ENCODE results near the gene SH3TC1.

The SH3TC1 gene

DNA sequence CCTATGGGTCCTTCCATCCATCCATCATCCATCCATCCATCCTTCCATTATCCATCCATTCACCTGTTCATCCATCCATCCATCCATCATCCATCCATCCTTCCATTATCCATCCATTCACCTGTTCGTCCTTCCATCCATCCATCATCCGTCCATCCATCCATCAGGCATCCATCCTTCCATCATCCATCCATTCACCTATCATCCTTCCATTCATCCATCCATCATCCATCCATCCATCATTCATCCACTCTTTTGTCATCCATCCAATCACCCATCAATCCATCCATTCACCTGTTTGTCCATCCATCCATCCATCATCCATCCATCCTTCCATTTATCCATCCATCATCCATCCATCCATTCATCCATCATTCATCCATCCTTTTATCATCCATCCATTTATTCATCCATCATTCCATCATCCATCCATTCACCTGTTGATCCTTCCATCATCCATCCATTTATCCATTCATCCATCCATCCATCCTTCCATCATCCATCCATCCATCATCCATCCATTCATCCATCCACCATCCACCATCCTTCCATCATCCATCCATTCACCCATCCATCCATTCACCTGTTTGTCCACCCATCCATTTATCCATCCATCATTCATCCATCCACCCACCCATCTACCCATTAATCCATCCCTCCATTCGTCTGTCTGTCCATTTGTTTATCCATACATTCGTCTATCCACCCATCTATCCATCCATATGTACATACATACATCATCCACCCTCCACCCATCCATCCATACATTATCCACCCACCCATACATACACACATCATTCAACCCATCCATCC is 34.8 kb downstream of the SH3TC1 start:
- no peaks in the 10 kb centered on the region for H3K9me2 ChIP-seq (replicated peaks; ENCODE audit: low read depth, low read length)
- H3K4me3 ChIP-seq (ENCODE audit: low read length, poor library complexity, severe bottlenecking): no peak overlapping the region
- H3K27me3 ChIP-seq (ENCODE audit: insufficient read depth, low read length, poor library complexity, severe bottlenecking): no peaks in the 10 kb centered on the region
- peaks cover 29% of the 10 kb centered on the region; the same call in 1 of the 2 replicates for H3K36me3 ChIP-seq (ENCODE audit: insufficient read depth, low read length)
- no peaks in the 10 kb centered on the region for H3K4me1 ChIP-seq (ENCODE audit: insufficient read depth, low read length, poor library complexity, severe bottlenecking)
- H3K9me3 ChIP-seq (ENCODE audit: insufficient read depth, low read depth, low read length): no peaks in the 10 kb centered on the region
- no peak overlapping the region for H3K9ac ChIP-seq (ENCODE audit: low read depth, low read length, poor library complexity, severe bottlenecking)
- no peaks in the 10 kb centered on the region for H3F3A ChIP-seq (ENCODE audit: low read depth)
- no peak overlapping the region for H2AFZ ChIP-seq (ENCODE audit: low read length)
- TF ChIP-seq EZH2phosphoT487 (IDR thresholded peaks at IDR 0.05; ENCODE audit: borderline replicate concordance): no peak
- TF ChIP-seq, protein P1, sequence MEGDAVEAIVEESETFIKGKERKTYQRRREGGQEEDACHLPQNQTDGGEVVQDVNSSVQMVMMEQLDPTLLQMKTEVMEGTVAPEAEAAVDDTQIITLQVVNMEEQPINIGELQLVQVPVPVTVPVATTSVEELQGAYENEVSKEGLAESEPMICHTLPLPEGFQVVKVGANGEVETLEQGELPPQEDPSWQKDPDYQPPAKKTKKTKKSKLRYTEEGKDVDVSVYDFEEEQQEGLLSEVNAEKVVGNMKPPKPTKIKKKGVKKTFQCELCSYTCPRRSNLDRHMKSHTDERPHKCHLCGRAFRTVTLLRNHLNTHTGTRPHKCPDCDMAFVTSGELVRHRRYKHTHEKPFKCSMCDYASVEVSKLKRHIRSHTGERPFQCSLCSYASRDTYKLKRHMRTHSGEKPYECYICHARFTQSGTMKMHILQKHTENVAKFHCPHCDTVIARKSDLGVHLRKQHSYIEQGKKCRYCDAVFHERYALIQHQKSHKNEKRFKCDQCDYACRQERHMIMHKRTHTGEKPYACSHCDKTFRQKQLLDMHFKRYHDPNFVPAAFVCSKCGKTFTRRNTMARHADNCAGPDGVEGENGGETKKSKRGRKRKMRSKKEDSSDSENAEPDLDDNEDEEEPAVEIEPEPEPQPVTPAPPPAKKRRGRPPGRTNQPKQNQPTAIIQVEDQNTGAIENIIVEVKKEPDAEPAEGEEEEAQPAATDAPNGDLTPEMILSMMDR (conservative IDR thresholded peaks at IDR 0.05; ENCODE audit: low read length): no peak
- H3K4me2 ChIP-seq (ENCODE audit: low read depth, low read length, poor library complexity, severe bottlenecking): no peak overlapping the region
- H4K20me1 ChIP-seq (ENCODE audit: insufficient read depth, low read length, poor library complexity, severe bottlenecking): no peaks in the 10 kb centered on the region
- no peaks in the 10 kb centered on the region for H3K79me2 ChIP-seq (ENCODE audit: insufficient read depth, low read length)

DNA sequence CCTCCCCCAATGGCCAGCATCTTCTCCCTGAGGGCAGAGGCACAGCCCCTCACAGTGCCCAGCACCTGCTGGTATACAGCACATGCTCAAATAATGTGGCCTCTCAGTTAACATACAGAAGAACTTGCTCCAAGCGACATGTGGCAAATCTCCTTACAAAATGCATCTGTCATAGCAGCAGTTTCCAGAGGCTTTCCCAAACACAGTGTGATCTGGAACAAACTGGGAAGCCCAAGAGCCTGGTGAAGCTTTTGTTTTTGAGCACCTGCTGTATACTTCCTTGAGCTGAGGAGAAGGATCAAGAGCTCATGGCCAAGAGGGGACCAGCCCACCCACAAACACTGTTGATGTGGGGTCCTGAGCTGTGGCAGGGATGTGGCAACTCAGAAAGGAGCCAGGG is 35.6 kb downstream of the SH3TC1 start:
- Histone ChIP-seq H3K9me2 (replicated peaks; ENCODE audit: low read depth, low read length) (no peaks in the 10 kb centered on the region), H4K20me1 (ENCODE audit: insufficient read depth, low read length, poor library complexity, severe bottlenecking) (no peaks in the 10 kb centered on the region), H2AFZ (ENCODE audit: low read length) (no peak overlapping the region), H3K36me3 (ENCODE audit: insufficient read depth, low read length) (peaks cover 36% of the 10 kb centered on the region; the same call in 1 of the 2 replicates), H3K79me2 (ENCODE audit: insufficient read depth, low read length) (no peaks in the 10 kb centered on the region), H3K27me3 (ENCODE audit: insufficient read depth, low read length, poor library complexity, severe bottlenecking) (no peaks in the 10 kb centered on the region), H3K9me3 (ENCODE audit: insufficient read depth, low read depth, low read length) (no peaks in the 10 kb centered on the region), H3K4me3 (ENCODE audit: low read length, poor library complexity, severe bottlenecking) (no peak overlapping the region), H3K9ac (ENCODE audit: low read depth, low read length, poor library complexity, severe bottlenecking) (no peak overlapping the region), H3K4me1 (ENCODE audit: insufficient read depth, low read length, poor library complexity, severe bottlenecking) (no peaks in the 10 kb centered on the region), H3F3A (ENCODE audit: low read depth) (no peaks in the 10 kb centered on the region), H3K4me2 (ENCODE audit: low read depth, low read length, poor library complexity, severe bottlenecking) (no peak overlapping the region)
- TF ChIP-seq EZH2phosphoT487 (IDR thresholded peaks at IDR 0.05; ENCODE audit: borderline replicate concordance): no peak
- TF ChIP-seq, protein P1 (conservative IDR thresholded peaks at IDR 0.05; ENCODE audit: low read length): no peak

DNA sequence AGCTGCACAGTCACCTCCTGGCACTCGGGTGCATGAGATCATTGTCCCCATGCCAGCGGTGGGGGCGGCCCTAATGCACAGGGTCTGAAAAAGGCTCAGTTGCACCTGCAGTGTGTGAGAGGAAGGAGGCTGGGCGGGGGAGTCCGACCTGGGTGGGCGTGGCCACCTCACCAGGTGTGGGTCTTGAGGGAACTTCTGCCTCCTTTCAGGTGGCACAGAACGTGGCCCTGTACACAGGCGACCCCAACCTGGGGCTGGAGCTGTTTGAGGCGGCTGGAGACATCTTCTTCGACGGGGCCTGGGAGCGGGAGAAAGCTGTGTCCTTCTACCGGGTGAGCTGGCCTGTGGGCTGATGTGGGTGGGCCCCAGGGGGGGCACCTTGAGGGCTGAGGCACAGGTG is 36.1 kb downstream of the SH3TC1 start:
- H3K79me2 ChIP-seq (ENCODE audit: insufficient read depth, low read length): no peaks in the 10 kb centered on the region
- H4K20me1 ChIP-seq (ENCODE audit: insufficient read depth, low read length, poor library complexity, severe bottlenecking): no peaks in the 10 kb centered on the region
- no peak overlapping the region for H2AFZ ChIP-seq (ENCODE audit: low read length)
- peaks cover 36% of the 10 kb centered on the region; the same call in 1 of the 2 replicates for H3K36me3 ChIP-seq (ENCODE audit: insufficient read depth, low read length)
- H3K27me3 ChIP-seq (ENCODE audit: insufficient read depth, low read length, poor library complexity, severe bottlenecking): no peaks in the 10 kb centered on the region
- no peaks in the 10 kb centered on the region for H3F3A ChIP-seq (ENCODE audit: low read depth)
- no peak for TF ChIP-seq EZH2phosphoT487 (IDR thresholded peaks at IDR 0.05; ENCODE audit: borderline replicate concordance)
- TF ChIP-seq, protein P1 (conservative IDR thresholded peaks at IDR 0.05; ENCODE audit: low read length): no peak
- no peak overlapping the region for H3K4me3 ChIP-seq (ENCODE audit: low read length, poor library complexity, severe bottlenecking)
- H3K4me1 ChIP-seq (ENCODE audit: insufficient read depth, low read length, poor library complexity, severe bottlenecking): no peaks in the 10 kb centered on the region
- H3K9me3 ChIP-seq (ENCODE audit: insufficient read depth, low read depth, low read length): no peaks in the 10 kb centered on the region
- H3K9ac ChIP-seq (ENCODE audit: low read depth, low read length, poor library complexity, severe bottlenecking): no peak overlapping the region
- H3K9me2 ChIP-seq (replicated peaks; ENCODE audit: low read depth, low read length): no peaks in the 10 kb centered on the region
- no peak overlapping the region for H3K4me2 ChIP-seq (ENCODE audit: low read depth, low read length, poor library complexity, severe bottlenecking)
